Upper lobe of left lung (tissue), 4 donors: ENCODE results near the gene MYLK2.

Source experiments
- EP300 ChIP-seq, 4 donors: sonication (generic); formaldehyde crosslinking; IDR thresholded peaks; one replicate each; pipeline ENCODE4 v1.5.1; 2017; ENCODE audit warnings: antibody characterized with exemption in 4 of 4, control low read depth in 2 of 4
- POLR2A ChIP-seq, 4 donors: fragments of 450-650 bp; IDR thresholded peaks; one replicate each; pipeline ENCODE4 v1.5.1; 2016 to 2017; ENCODE audit warnings: antibody characterized with exemption in 4 of 4, mild to moderate bottlenecking in 2 of 4
- POLR2AphosphoS5 ChIP-seq, 2 donors: sonication (generic); formaldehyde crosslinking; IDR thresholded peaks; one replicate each; pipeline ENCODE4 v1.5.1; 2017; ENCODE audit warnings: antibody characterized with exemption in 2 of 2
- TF ChIP-seq, protein P1 (sequence below), 6 experiments: fragments of 450-650 bp in 4 of 6; fragments of 200-600 bp in 2 of 6; sonication (generic) in 2 of 6; IDR thresholded peaks; one replicate each; pipeline ENCODE4 v1.5.1; 2016 to 2019; ENCODE audit warnings: antibody characterized with exemption in 6 of 6

DNA sequence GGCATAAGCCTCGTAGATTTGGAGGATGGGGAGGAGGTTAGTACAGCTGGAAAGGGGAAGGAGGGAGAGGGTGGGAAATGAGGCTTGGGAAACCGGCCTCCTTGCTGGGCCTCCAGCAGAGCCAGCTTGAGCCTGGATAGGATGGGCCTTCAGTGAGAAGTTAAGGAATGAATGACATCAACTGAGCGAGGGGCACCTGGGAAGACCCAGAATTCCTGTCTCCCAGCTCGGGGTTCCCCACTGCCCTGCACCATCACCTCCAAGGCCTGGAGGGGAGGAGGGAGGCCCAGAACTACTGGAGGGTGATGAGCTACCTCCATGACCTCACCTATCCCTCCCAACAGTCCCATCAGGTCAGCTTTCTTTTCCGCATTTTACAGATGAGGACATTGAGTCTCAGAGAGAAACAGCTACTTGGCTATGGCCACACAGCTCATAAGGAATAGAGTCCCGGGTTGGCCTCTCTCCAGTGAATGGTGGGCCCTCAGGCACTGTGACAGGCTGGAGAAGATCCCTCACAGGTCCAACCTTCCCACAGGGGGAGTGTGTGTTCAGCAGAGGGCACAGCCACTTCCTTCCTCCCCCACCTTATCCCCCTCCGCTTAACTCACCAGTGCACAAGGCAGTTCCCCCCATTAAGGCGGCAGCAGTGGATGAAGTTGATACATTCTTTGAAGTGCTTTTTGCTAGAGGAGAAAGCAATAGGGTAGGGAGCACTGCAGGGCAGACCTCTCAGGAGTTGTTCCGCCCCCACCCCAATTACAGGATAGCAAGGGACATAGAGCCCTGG lies 44.3 kb downstream of the MYLK2 start:
- TF ChIP-seq, protein P1, sequence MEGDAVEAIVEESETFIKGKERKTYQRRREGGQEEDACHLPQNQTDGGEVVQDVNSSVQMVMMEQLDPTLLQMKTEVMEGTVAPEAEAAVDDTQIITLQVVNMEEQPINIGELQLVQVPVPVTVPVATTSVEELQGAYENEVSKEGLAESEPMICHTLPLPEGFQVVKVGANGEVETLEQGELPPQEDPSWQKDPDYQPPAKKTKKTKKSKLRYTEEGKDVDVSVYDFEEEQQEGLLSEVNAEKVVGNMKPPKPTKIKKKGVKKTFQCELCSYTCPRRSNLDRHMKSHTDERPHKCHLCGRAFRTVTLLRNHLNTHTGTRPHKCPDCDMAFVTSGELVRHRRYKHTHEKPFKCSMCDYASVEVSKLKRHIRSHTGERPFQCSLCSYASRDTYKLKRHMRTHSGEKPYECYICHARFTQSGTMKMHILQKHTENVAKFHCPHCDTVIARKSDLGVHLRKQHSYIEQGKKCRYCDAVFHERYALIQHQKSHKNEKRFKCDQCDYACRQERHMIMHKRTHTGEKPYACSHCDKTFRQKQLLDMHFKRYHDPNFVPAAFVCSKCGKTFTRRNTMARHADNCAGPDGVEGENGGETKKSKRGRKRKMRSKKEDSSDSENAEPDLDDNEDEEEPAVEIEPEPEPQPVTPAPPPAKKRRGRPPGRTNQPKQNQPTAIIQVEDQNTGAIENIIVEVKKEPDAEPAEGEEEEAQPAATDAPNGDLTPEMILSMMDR (IDR thresholded peaks at IDR 0.05) = no peak
- no peak for TF ChIP-seq EP300 (IDR thresholded peaks at IDR 0.05)
- TF ChIP-seq POLR2A (IDR thresholded peaks at IDR 0.05) = no peak
- no peak for TF ChIP-seq POLR2AphosphoS5 (IDR thresholded peaks at IDR 0.05)
